Spleen (tissue), 7 donors: ENCODE measurements around the gene RIPK1.

Source experiments
- CTCF ChIP-seq, 11 experiments: fragments of 200-600 bp in 7 of 11; fragments of 450-650 bp in 4 of 11; sonication (generic) in 4 of 11; IDR thresholded peaks in 8 of 11; conservative IDR thresholded peaks in 3 of 11; 1 replicate in 7 of 11; 2 replicates in 4 of 11; pipeline versions ENCODE4 v1.4.0 to v1.8.0; 2016 to 2021; ENCODE audit warnings: antibody characterized with exemption in 11 of 11, inconsistent platforms in 4 of 11, mild to moderate bottlenecking in 1 of 11
- POLR2A ChIP-seq, 3 donors: fragments of 450-650 bp; IDR thresholded peaks; one replicate each; pipeline ENCODE4 v1.5.1; 2017; ENCODE audit warnings: antibody characterized with exemption in 3 of 3, mild to moderate bottlenecking in 1 of 3
- POLR2AphosphoS5 ChIP-seq, 3 donors: sonication (generic); formaldehyde crosslinking; IDR thresholded peaks; one replicate each; pipeline ENCODE4 v1.5.1; 2017; ENCODE audit warnings: antibody characterized with exemption in 3 of 3
- donor health status: DM: no; HTN: no; CAD: no; lungs with moderate emphysema.
- donor health status: DM: no; HTN: no; CAD: no.
- donor health status: DM: no; HTN: no; CAD: no.

DNA sequence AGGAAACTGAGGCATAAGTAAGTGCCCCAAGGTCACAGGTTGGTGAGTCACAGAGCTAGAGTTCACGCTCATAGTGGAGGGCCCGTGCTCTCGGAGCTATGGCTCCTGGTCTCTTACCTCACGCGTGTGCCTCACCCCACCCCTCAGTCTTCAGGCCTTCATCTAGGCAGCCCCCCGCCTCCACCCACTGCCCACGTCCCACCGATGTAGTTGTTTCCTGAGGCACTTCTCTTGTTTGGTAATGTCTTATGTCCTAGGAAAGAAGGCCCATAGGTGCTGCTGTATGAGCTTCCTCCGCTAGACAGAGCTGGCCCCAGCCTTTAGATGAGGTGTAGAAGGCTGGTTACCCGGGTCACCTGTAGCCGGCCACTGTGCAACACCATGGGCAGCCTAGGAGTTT, 5.1 kb downstream of the RIPK1 start:
- no peak for TF ChIP-seq CTCF (IDR thresholded peaks at IDR 0.05 in 8 of 11, conservative IDR thresholded peaks at IDR 0.05 in 3 of 11)
- no peak for TF ChIP-seq POLR2A (IDR thresholded peaks at IDR 0.05)
- TF ChIP-seq POLR2AphosphoS5 (IDR thresholded peaks at IDR 0.05): peak in 1 of 3 donors; percentile 17
